Activated CD8-positive, alpha-beta T cell treated with anti-CD3 and anti-CD28 coated beads for 36 hours (primary cell): ENCODE data around the gene GPATCH4. TPM values are rescaled to one million over a fixed set of nuclear protein-coding genes. Genes with fewer than 3 reads are reported as not detected.

ENCODE experiments used
- ATAC-seq: fragments of 200-7000 bp; cut with Tn5 transposase; one replicate; pipeline ENCODE4 v1.10.0; 2021; ENCODE audit warnings: mild to moderate bottlenecking, moderate library complexity
- CTCF ChIA-PET: fragments of 350-600 bp; sonication (Branson Sonifier 250); formaldehyde crosslinking; loops from one replicate; lab custom pipeline; 2021; ENCODE audit warnings: antibody characterized with exemption; lab: Charles Lee
- POLR2A ChIA-PET: fragments of 350-600 bp; sonication (Branson Sonifier 250); formaldehyde crosslinking; loops from one replicate; lab custom pipeline; 2021; ENCODE audit warnings: antibody characterized with exemption; lab: Charles Lee
- DNase-seq: peaks from one replicate; pipeline ENCODE4 v3.0.0-alpha.2; 2020
- H3K27ac Mint-ChIP-seq: one replicate; pipeline ENCODE4 v1.8.0; 2021; ENCODE audit warnings: mild to moderate bottlenecking, mixed read lengths
- H3K27me3 Mint-ChIP-seq: one replicate; pipeline ENCODE4 v1.8.0; 2021; ENCODE audit warnings: mixed read lengths
- H3K36me3 Mint-ChIP-seq: one replicate; pipeline ENCODE4 v1.8.0; 2021; ENCODE audit warnings: low read depth, mixed read lengths
- H3K4me1 Mint-ChIP-seq: one replicate; pipeline ENCODE4 v1.8.0; 2021; ENCODE audit warnings: low read depth, mixed read lengths
- H3K4me3 Mint-ChIP-seq: one replicate; pipeline ENCODE4 v1.8.0; 2021; ENCODE audit warnings: mild to moderate bottlenecking, moderate library complexity, mixed read lengths
- H3K9me3 Mint-ChIP-seq: one replicate; pipeline ENCODE4 v1.8.0; 2021; ENCODE audit warnings: mixed read lengths
- CTCF ChIP-seq: fragments of 200-600 bp; IDR thresholded peaks from one replicate; pipeline ENCODE4 v1.8.0; 2022; ENCODE audit warnings: antibody characterized with exemption, mild to moderate bottlenecking
- intact Hi-C: fragments of 100-400 bp; cut with micrococcal nuclease; formaldehyde crosslinking; loops from one replicate; pipeline ENCODE4 v1.10.0; 2022
- total RNA-seq, 2 experiments: library from RNA; stranded (reverse); gene quantifications; one replicate each; pipeline ENCODE4 v1.2.3, GENCODE V29; 2021

The GPATCH4 gene
- total RNA-seq, 2 experiments from 2014 or later: 50.7 to 51.0 TPM

- TF ChIP-seq CTCF: no peak
- Mint-ChIP-seq H3K4me3 (no peak overlapping the region), H3K9me3 (no peaks in the 10 kb centered on the region), H3K36me3 (peaks cover 25% of the 10 kb centered on the region), H3K4me1 (peaks cover 15% of the 10 kb centered on the region), H3K27me3 (no peaks in the 10 kb centered on the region), H3K27ac (no peak overlapping the region)
- intact Hi-C loops: loop anchor here (5.0 kb wide), 1 partner anchor 83 kb away; the partner anchor contains the start of gene MEF2D
- POLR2A ChIA-PET: interaction anchor here (1.1 to 1.4 kb wide), 2 partner anchors 9 to 84 kb away, joined by 3 to 4 read pairs; no protein-coding TSS in a partner anchor
- DNase-seq (peak; percentile 34), ATAC-seq (no peak)
- CTCF ChIA-PET: interaction anchor here (0.9 to 3.2 kb wide), 7 partner anchors 16 to 127 kb away, joined by 3 to 16 read pairs (median 6); partner anchors contain the start of gene GPATCH4
Observed at GRCh38 chr1:156584813-156585212, 16.5 kb downstream of the GPATCH4 start.

GRCh38 chr1:156583821-156584622 is 17.3 kb downstream of the GPATCH4 start:
- peaks cover 15% of the 10 kb centered on the region for H3K4me1 Mint-ChIP-seq
- peaks cover 25% of the 10 kb centered on the region for H3K36me3 Mint-ChIP-seq
- ATAC-seq (peak; percentile 43), DNase-seq (peak; percentile 93)
- no peaks in the 10 kb centered on the region for H3K27me3 Mint-ChIP-seq
- peak overlapping the region; percentile 99 for H3K27ac Mint-ChIP-seq
- CTCF ChIA-PET: interaction anchor here (1.2 to 3.1 kb wide), 6 partner anchors 8 to 138 kb away, joined by 3 to 12 read pairs (median 9); partner anchors contain the start of gene NAXE
- H3K4me3 Mint-ChIP-seq: peak overlapping the region; percentile 90
- POLR2A ChIA-PET: interaction anchor here (1.4 kb wide), 1 partner anchor 9 kb away, joined by 3 read pairs; no protein-coding TSS in a partner anchor
- peak; percentile 98 for TF ChIP-seq CTCF
- no peaks in the 10 kb centered on the region for H3K9me3 Mint-ChIP-seq
- intact Hi-C loops: loop anchor here (2.0 to 5.0 kb wide), 2 partner anchors 25 to 82 kb away; partner anchors contain the start of gene MEF2D

GRCh38 chr1:156582388-156583017 is 18.8 kb downstream of the GPATCH4 start:
- DNase-seq (peak; percentile 77), ATAC-seq (peak; percentile 76)
- intact Hi-C loops: loop anchor here (2.0 to 5.0 kb wide), 2 partner anchors 26 to 80 kb away; partner anchors contain the start of gene MEF2D
- Mint-ChIP-seq H3K4me3 (peak overlapping the region; percentile 90), H3K27ac (peak overlapping the region; percentile 99), H3K27me3 (no peaks in the 10 kb centered on the region), H3K4me1 (peaks cover 15% of the 10 kb centered on the region), H3K36me3 (peaks cover 25% of the 10 kb centered on the region), H3K9me3 (no peaks in the 10 kb centered on the region)
- TF ChIP-seq CTCF: no peak
- ChIA-PET POLR2A (interaction anchor here (0.5 to 5.5 kb wide), 13 partner anchors 10 to 126 kb away, joined by 3 to 66 read pairs (median 4); partner anchors contain the start of genes IQGAP3, MEF2D and NAXE), CTCF (interaction anchor here (0.9 to 4.8 kb wide), 27 partner anchors 9 to 197 kb away, joined by 3 to 39 read pairs (median 5); partner anchors contain the start of genes GPATCH4, MEF2D and NAXE)

GRCh38 chr1:156581661-156582387 is 19.5 kb downstream of the GPATCH4 start:
- peaks cover 25% of the 10 kb centered on the region for H3K36me3 Mint-ChIP-seq
- H3K4me1 Mint-ChIP-seq: peaks cover 15% of the 10 kb centered on the region
- H3K27ac Mint-ChIP-seq: peak overlapping the region; percentile 99
- H3K9me3 Mint-ChIP-seq: no peaks in the 10 kb centered on the region
- H3K27me3 Mint-ChIP-seq: no peaks in the 10 kb centered on the region
- intact Hi-C loops: loop anchor here (2.0 to 5.0 kb wide), 2 partner anchors 27 to 80 kb away; partner anchors contain the start of gene MEF2D
- DNase-seq (peak; percentile 88), ATAC-seq (peak; percentile 76)
- ChIA-PET POLR2A (interaction anchor here (0.5 to 5.5 kb wide), 19 partner anchors 10 to 125 kb away, joined by 3 to 66 read pairs (median 4); partner anchors contain the start of genes GPATCH4, IQGAP3, MEF2D and NAXE), CTCF (interaction anchor here (0.8 to 4.8 kb wide), 29 partner anchors 9 to 196 kb away, joined by 3 to 39 read pairs (median 5); partner anchors contain the start of genes GPATCH4, MEF2D and NAXE)
- H3K4me3 Mint-ChIP-seq: peak overlapping the region; percentile 90
- no peak for TF ChIP-seq CTCF
